Glutamatergic neuron (in vitro differentiated cells): ENCODE data around the gene ADAMTS1. TPM values are rescaled to one million over a fixed set of nuclear protein-coding genes. Genes with fewer than 3 reads are reported as not detected.

Source experiments
- DNase-seq: peaks from one replicate; pipeline ENCODE4 v3.0.0; 2022
- H3K27ac Mint-ChIP-seq: one replicate; pipeline ENCODE4 v1.8.0; 2020; ENCODE audit warnings: mild to moderate bottlenecking, mixed read lengths, inconsistent platforms; ENCODE audit not compliant: unreplicated experiment
- H3K27me3 Mint-ChIP-seq: one replicate; pipeline ENCODE4 v1.8.0; 2020; ENCODE audit warnings: mild to moderate bottlenecking, moderate library complexity, mixed read lengths, inconsistent platforms; ENCODE audit not compliant: unreplicated experiment
- H3K36me3 Mint-ChIP-seq: one replicate; pipeline ENCODE4 v1.8.0; 2020; ENCODE audit warnings: mild to moderate bottlenecking, mixed read lengths, inconsistent platforms; ENCODE audit not compliant: unreplicated experiment
- H3K4me1 Mint-ChIP-seq: one replicate; pipeline ENCODE4 v1.8.0; 2020; ENCODE audit warnings: mild to moderate bottlenecking, low read depth, mixed read lengths, inconsistent platforms; ENCODE audit not compliant: unreplicated experiment
- H3K4me3 Mint-ChIP-seq: one replicate; pipeline ENCODE4 v1.8.0; 2020; ENCODE audit warnings: mild to moderate bottlenecking, mixed read lengths, inconsistent platforms; ENCODE audit not compliant: unreplicated experiment
- H3K9me3 Mint-ChIP-seq: one replicate; pipeline ENCODE4 v1.8.0; 2020; ENCODE audit warnings: mild to moderate bottlenecking, moderate library complexity, mixed read lengths, inconsistent platforms; ENCODE audit not compliant: unreplicated experiment
- long read RNA-seq: library from polyadenylated mRNA; unstranded; transcript quantifications from one replicate; pipeline ENCODE4 v2.0.0, GENCODE V29; 2020; ENCODE audit not compliant: unreplicated experiment
- total RNA-seq: library from RNA; stranded (reverse); fragmentation: NEBNext Ultra II Directional; extraction: Animal tissue kit (Norgen Biotek cat#: 25700); gene quantifications from one replicate; pipeline ENCODE4 v1.2.1, GENCODE V29; 2021; ENCODE audit not compliant: unreplicated experiment
- TF ChIP-seq, protein P1 (sequence below): fragments of 200-600 bp; sonication (generic); IDR thresholded peaks from one replicate; pipeline ENCODE4 v1.5.0; 2021; ENCODE audit not compliant: partially characterized antibody, unreplicated experiment

ADAMTS1 gene
- 1.1 TPM for total RNA-seq
- long read RNA-seq = 0 reads

DNA sequence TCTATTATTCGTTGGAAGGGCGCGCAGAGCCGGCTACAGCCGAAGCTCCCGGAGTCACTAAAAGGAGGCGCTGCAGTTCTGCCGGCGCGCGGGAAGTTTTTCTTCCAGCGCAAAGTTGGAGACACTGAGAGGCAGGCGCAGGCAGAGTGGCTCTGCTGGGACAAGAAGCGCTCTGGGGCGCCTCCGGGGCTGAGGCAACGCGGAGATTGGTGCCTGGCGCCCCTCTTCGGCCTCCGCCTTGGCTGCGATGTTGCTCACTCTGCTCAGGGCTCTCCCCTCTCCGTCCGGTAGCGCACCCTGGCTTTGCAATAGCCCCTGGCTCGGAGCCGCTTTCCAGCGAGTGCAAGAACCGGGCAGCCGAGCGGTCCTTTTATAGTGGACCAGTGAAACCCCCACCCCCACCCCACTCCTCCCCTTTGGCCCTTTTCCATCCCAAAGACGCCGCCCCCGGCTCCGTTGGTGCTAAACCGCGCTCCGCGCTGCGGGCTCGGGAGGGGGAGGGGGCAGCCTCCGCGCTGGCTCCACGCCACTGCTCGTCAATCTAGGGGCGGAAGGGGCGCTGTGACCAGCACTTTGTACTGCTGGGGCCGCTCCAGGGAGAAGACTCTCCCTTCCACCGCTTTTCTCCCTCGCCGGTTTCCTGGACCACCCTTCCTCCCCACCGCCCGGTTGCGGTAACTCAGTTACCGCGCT is at the start of gene ADAMTS1:
ADAMTS1 (minus strand) TSS at position 344 of the 693 bp plus-strand sequence. CDS start 455 bp downstream, outside the sequence.
- Mint-ChIP-seq H3K4me3 (peak within 1 kb of the TSS; percentile 92), H3K4me1 (peaks cover 3% of the 10 kb centered on the region), H3K27me3 (peaks cover 19% of the 10 kb centered on the region), H3K27ac (peak within 1 kb of the TSS; percentile 59), H3K9me3 (peaks cover 6% of the 10 kb centered on the region), H3K36me3 (no peaks in the 10 kb centered on the region)
- TF ChIP-seq, protein P1, sequence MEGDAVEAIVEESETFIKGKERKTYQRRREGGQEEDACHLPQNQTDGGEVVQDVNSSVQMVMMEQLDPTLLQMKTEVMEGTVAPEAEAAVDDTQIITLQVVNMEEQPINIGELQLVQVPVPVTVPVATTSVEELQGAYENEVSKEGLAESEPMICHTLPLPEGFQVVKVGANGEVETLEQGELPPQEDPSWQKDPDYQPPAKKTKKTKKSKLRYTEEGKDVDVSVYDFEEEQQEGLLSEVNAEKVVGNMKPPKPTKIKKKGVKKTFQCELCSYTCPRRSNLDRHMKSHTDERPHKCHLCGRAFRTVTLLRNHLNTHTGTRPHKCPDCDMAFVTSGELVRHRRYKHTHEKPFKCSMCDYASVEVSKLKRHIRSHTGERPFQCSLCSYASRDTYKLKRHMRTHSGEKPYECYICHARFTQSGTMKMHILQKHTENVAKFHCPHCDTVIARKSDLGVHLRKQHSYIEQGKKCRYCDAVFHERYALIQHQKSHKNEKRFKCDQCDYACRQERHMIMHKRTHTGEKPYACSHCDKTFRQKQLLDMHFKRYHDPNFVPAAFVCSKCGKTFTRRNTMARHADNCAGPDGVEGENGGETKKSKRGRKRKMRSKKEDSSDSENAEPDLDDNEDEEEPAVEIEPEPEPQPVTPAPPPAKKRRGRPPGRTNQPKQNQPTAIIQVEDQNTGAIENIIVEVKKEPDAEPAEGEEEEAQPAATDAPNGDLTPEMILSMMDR = no peak
- peak; percentile 83 for DNase-seq

DNA sequence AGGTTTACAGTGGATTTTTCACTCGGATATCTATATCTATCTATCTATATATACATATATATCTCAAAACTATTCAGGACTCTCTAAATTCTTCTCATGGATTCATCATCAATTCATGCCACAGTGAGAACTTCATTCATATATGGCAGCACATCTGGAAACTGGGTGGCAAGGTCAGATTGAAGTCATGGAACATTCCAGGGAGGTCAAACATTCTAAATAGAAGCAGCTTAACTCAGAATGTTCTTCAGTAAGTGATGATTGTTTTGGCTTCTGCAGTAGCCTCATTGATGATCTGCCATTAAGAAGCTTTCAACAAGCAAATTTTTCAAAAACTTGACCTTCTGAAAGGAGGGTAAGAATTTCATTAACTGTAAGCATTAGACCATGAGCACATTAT is 46.9 kb upstream of the ADAMTS1 start:
- H3K27ac Mint-ChIP-seq = no peak overlapping the region
- H3K36me3 Mint-ChIP-seq = no peaks in the 10 kb centered on the region
- TF ChIP-seq, protein P1 = no peak

DNA sequence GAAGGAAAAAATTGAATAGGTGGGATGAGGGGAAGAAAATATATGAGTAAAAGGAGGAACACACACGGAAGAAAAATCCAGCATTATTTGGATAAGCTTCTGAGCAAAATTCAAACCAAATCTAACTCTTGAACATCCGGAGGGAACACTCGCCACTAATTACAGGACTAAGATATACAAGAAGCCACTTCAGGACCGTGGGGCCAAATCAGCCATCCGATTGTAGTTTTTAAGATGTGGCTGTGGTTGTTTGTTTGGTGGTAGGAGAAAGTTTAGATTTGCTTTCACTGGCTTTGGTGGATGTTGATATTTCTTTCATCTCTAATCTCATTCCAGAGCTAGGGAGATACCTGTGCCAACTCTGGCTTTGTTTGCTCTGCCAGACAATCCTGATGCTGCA is 43.7 kb upstream of the ADAMTS1 start:
- H3K4me1 Mint-ChIP-seq = no peaks in the 10 kb centered on the region
- TF ChIP-seq, protein P1 = no peak
- no peak overlapping the region for H3K27ac Mint-ChIP-seq
- H3K27me3 Mint-ChIP-seq = peaks cover 1% of the 10 kb centered on the region
- no peaks in the 10 kb centered on the region for H3K9me3 Mint-ChIP-seq
- no peak for DNase-seq
- H3K4me3 Mint-ChIP-seq = no peak overlapping the region
- H3K36me3 Mint-ChIP-seq = no peaks in the 10 kb centered on the region

More for the DNA sequence above, 46.9 kb upstream of the ADAMTS1 start:
- Mint-ChIP-seq H3K9me3 (no peaks in the 10 kb centered on the region), H3K27me3 (no peaks in the 10 kb centered on the region), H3K4me3 (no peak overlapping the region), H3K4me1 (no peaks in the 10 kb centered on the region)
- no peak for DNase-seq

DNA sequence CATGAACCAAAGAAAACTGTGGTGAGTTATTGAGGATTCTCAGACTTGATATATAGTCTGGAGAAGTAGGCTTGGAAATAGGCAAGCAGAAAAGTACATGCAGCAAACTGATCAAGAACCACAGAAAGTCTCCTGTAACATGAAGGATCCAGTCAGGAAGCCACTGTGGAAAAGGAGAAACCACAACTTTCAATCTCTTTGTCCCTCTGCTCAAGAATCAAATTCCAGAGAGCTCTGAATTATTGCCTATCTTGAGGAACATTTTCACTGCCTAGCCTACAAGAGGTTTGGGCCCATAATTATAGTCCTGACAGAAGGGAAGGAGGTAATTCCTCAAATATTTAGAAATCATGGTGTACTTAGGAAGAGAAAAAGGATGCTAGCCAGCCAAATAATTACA is 43.0 kb upstream of the ADAMTS1 start:
- no peaks in the 10 kb centered on the region for H3K9me3 Mint-ChIP-seq
- H3K36me3 Mint-ChIP-seq = no peaks in the 10 kb centered on the region
- TF ChIP-seq, protein P1 = no peak
- H3K27ac Mint-ChIP-seq = no peak overlapping the region
- no peaks in the 10 kb centered on the region for H3K4me1 Mint-ChIP-seq
- DNase-seq = no peak
- no peak overlapping the region for H3K4me3 Mint-ChIP-seq
- H3K27me3 Mint-ChIP-seq = peaks cover 1% of the 10 kb centered on the region

DNA sequence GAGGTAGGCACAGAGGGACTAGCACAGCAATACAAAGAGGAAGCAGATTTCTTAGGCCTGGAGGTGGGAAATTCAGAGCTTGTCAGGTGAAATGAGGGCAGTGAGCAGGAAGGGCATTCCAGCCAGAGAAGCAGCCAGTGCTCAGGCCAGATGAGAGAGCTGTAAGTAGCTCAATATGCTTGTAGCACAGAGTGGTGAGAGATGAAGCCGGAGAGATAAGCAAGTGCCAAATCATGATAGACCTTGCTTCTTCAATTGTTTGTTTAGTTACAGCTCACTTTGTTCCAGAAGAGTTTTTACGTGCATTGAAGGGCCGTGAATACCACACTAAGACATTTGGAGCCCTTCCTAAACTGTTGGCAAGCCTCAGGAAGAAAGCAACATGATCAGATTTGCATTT is 42.0 kb upstream of the ADAMTS1 start:
- Mint-ChIP-seq H3K36me3 (no peaks in the 10 kb centered on the region), H3K27ac (no peak overlapping the region), H3K27me3 (peaks cover 1% of the 10 kb centered on the region), H3K9me3 (no peaks in the 10 kb centered on the region), H3K4me1 (no peaks in the 10 kb centered on the region), H3K4me3 (no peak overlapping the region)
- no peak for DNase-seq
- TF ChIP-seq, protein P1 = no peak
